Measurements from ENCODE around the gene TDRD10. TPM values are rescaled to one million over a fixed set of nuclear protein-coding genes. Genes with fewer than 3 reads are reported as not detected.
A peak's percentile ranks its signal among the peaks of the same experiment; 100 is the strongest.

Gene TDRD10
- total RNA-seq, 2 donors from 2014 or later = 0.52 to 2.6 TPM

DNA sequence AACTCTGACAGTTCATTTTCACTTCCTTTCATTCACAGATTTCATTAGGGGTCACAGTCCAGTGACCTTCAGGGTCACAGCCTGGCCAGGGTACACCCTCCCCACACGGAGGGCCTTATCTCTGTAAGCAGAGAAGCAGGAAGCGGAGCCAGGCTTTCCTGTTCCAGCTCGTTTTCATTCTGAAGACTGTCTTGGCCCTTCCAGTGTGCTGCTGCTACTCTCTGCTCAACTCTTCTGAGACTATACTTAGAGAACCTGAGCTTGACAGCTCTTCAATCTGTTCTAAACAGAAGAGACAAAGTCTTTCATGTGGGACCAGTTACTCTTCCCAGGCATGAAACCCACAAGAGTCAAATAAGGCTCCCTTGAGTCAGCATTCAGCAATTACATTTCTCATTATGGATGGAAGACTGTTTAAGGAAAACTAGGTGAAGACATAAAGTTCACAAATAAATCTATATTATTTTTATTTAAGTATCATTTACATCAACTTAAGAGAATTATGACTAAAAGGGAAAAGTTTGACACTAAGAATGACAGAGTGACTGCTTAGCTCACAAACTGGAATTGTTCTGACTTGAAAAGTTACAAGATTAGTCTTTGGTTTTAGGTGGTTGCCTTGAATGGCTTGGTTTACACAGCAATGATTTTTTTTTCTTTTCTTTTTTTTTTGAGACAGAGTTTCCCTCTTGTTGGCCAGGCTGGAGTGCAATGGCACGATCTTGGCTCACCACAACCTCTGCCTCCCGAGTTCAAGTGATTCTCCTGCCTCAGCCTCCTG is 4.8 kb upstream of the TDRD10 start:
- Histone ChIP-seq H3K4me1 (peaks cover 12% of the 10 kb centered on the region), H3K27ac (no peak overlapping the region), H3K27me3 (peaks cover 0 to 20% of the 10 kb centered on the region in 2 donors), H3K9me3 (no peaks in the 10 kb centered on the region), H3K36me3 (replicated peaks in 1 of 2; ENCODE audit: insufficient read depth in 1 of 2, low read depth in 2 of 2) (no peaks in the 10 kb centered on the region), H3K4me3 (no peak overlapping the region)
- ATAC-seq = peak; percentile 45
- WGBS, 2 donors = 37 to 44% methylated on average over 5 of the region's 5 CpGs
- peak in 2 of 4 donors; percentile 10 to 24 for DNase-seq
- intact Hi-C loops (cut with DNase I) = no loop called here
- TF ChIP-seq, protein P1, sequence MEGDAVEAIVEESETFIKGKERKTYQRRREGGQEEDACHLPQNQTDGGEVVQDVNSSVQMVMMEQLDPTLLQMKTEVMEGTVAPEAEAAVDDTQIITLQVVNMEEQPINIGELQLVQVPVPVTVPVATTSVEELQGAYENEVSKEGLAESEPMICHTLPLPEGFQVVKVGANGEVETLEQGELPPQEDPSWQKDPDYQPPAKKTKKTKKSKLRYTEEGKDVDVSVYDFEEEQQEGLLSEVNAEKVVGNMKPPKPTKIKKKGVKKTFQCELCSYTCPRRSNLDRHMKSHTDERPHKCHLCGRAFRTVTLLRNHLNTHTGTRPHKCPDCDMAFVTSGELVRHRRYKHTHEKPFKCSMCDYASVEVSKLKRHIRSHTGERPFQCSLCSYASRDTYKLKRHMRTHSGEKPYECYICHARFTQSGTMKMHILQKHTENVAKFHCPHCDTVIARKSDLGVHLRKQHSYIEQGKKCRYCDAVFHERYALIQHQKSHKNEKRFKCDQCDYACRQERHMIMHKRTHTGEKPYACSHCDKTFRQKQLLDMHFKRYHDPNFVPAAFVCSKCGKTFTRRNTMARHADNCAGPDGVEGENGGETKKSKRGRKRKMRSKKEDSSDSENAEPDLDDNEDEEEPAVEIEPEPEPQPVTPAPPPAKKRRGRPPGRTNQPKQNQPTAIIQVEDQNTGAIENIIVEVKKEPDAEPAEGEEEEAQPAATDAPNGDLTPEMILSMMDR (IDR thresholded peaks at IDR 0.05) = no peak
- no peak for TF ChIP-seq POLR2A (IDR thresholded peaks at IDR 0.05)

DNA sequence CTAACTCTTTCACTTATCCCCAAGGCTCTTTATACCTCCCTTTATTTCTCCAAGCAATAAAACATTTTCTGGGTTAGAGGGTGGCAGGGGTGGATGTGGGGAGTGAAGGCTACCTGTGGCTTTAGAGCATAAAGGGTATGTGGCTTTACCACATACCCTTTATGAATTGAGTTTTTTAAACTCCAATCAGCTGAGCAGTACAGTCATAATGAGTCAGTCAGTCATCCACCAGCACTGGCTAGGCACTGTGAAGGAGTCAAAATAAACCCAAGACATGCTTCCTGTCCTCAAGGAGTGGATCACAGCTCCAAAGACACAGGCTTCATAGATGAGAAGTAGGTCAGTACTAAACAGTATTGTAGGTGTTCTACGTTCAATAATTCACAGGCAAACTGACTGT is 2.6 kb upstream of the TDRD10 start:
- peaks cover 18% of the 10 kb centered on the region for H3K4me1 ChIP-seq
- WGBS, 2 donors = 73 to 84% methylated on average over 1 of the region's 1 CpG

DNA sequence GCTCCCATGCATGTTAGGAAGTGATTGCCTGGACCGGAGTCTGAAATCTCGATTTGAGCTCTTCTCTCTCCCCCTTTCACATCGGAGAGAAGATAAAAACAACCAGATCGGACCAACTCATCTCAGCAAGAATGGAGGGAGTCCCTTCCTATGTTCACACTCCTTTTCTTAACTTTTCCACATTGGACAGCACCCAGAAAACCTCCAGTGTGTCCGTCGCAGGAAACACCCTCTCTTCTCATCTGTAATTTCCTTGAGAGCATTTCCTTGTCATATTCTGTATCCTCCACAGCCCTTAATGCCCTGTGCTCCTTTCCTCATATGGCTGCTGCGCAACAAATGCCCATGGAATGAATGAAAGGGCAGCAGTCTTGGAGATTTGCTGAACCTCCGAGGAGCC is 1.5 kb upstream of the TDRD10 start:
- no peaks in the 10 kb centered on the region for H3K9me3 ChIP-seq
- TF ChIP-seq, protein P1 (IDR thresholded peaks at IDR 0.05) = no peak
- no peak for TF ChIP-seq POLR2A (IDR thresholded peaks at IDR 0.05)
- peaks cover 0 to 26% of the 10 kb centered on the region in 2 donors for H3K27me3 ChIP-seq
- H3K4me3 ChIP-seq = no peak overlapping the region
- 66 to 75% methylated on average over 8 of the region's 8 CpGs for WGBS, 2 donors
- no peak for DNase-seq
- intact Hi-C loops (cut with DNase I) = no loop called here
- ATAC-seq = no peak
- H3K4me1 ChIP-seq = peaks cover 18% of the 10 kb centered on the region
- H3K27ac ChIP-seq = no peak overlapping the region
- H3K36me3 ChIP-seq (replicated peaks in 1 of 2; ENCODE audit: insufficient read depth in 1 of 2, low read depth in 2 of 2) = no peaks in the 10 kb centered on the region

More for the DNA sequence above, 2.6 kb upstream of the TDRD10 start:
- intact Hi-C loops (cut with DNase I) = no loop called here
- H3K27ac ChIP-seq = no peak overlapping the region
- no peak for DNase-seq
- peaks cover 0 to 26% of the 10 kb centered on the region in 2 donors for H3K27me3 ChIP-seq
- no peak overlapping the region for H3K4me3 ChIP-seq
- no peak for ATAC-seq
- no peaks in the 10 kb centered on the region for H3K9me3 ChIP-seq
- TF ChIP-seq, protein P1 (IDR thresholded peaks at IDR 0.05) = no peak
- TF ChIP-seq POLR2A (IDR thresholded peaks at IDR 0.05) = no peak
- H3K36me3 ChIP-seq (replicated peaks in 1 of 2; ENCODE audit: insufficient read depth in 1 of 2, low read depth in 2 of 2) = no peaks in the 10 kb centered on the region

DNA sequence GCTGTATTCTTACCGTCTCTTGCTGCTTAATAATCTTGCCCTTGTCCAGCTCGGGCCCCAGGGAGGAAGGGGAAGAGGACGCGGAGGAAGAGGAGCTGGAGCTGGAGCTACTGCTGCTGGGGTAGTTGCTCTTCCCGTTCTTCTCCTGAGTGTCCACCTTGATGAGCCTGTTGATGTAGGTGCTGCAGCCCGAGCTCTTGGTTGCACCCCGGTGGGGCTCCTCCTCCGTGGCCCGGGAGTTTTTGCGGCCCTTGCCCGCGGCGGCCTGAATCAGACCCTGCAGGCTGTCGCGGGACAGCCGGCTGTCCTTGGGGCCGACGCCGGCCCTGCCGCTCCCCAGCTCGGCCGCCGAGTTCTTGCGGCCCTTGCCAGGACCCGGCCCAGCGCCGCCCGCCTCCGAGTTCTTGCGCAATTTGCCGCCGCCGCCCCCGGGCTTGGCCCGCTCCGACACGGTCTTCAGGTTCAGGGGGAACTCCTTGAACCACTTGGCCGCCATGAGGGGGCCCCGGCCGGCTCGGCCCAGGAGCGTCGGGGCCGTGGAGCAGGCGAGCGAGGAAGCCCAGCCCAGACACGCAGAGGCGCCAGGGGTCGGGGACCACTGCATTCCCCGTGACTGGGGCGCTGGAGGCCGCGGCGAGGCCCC is 475 bp upstream of the TDRD10 start:
- no peak for TF ChIP-seq POLR2A (IDR thresholded peaks at IDR 0.05)
- TF ChIP-seq, protein P1 (IDR thresholded peaks at IDR 0.05) = no peak
- DNase-seq = peak; percentile 30 to 43 (median 40)
- peak; percentile 58 for ATAC-seq
- Histone ChIP-seq H3K27ac (peak overlapping the region in 2 of 4 donors; percentile 10 to 30), H3K9me3 (no peaks in the 10 kb centered on the region), H3K4me3 (no peak overlapping the region), H3K4me1 (peaks cover 18% of the 10 kb centered on the region), H3K27me3 (peaks cover 0 to 26% of the 10 kb centered on the region in 2 donors), H3K36me3 (replicated peaks in 1 of 2; ENCODE audit: insufficient read depth in 1 of 2, low read depth in 2 of 2) (no peaks in the 10 kb centered on the region)
- intact Hi-C loops (cut with DNase I) = no loop called here
- WGBS, 2 donors = 5 to 33% methylated on average over 6 to 35 of the region's 54 CpGs

All from body of pancreas (tissue), 4 donors.